ENCODE results near the gene IDH2.

Gene IDH2

DNA sequence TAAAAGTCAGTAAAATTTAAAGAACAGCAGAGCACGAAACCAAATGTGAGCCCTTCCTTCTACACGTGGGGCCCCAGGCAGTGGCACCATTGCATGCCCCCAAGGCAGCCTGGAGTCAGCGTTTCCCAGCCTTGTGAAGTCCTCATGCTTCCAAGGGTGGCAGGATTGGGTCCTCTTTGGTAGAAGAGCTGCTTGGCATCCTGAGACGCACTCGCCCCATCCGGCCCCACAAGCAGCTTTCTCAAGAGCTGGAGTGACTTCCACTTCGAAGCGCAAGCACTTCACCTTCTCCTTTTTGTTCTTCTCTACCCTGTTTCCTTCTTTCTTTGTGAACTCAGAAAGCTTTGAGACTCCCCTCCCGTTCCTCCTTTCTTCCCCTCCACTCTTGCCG is 66.4 kb downstream of the IDH2 start:
- ATAC-seq: no peak

DNA sequence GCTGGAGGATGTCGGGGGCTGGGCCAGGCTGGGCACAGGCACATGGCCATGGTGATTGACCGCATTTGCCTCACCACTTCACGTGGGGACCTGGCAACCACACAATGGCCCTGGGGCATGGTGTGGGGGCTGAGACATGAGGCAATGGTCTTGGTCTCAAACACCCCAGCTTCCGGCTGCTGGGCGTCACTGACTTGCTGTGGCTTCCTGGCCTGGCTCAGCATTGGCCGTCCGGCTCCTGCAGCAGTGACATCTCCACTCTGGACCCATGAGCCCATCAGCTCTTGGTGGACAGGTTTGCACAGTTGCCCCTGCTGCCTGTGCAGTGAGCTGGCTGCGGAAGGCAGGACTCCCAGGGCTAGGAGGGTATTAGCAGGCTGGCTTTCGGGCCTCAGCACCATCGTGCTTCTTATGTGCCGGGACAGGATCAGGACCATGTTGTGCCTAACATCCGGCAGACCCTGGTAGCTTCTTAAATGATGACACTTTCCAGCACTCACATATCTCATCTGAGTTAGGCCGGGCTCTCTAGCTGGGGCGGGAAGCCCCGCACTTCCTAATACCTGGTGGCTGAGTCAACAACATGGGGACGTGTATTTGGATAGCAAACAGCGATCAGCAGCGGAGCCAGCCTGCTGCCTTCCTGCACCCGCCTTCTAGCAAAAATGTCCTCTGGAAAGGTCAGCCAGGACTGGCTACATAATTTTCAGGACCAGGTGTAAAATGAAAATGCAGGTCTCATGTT is 67.0 kb downstream of the IDH2 start:
- TF ChIP-seq TOX (CRISPR knock-in tag; IDR thresholded peaks at IDR 0.05; ENCODE audit: borderline replicate concordance) (no peak), PPARA (CRISPR knock-in tag; IDR thresholded peaks at IDR 0.05; ENCODE audit: borderline replicate concordance) (no peak), CSDC2 (CRISPR knock-in tag; IDR thresholded peaks at IDR 0.05) (no peak), ZNF8 (CRISPR knock-in tag; IDR thresholded peaks at IDR 0.05) (no peak), TCF4 (CRISPR knock-in tag; IDR thresholded peaks at IDR 0.05; ENCODE audit: borderline replicate concordance) (no peak), GLIS3 (CRISPR knock-in tag; IDR thresholded peaks at IDR 0.05) (no peak), RARB (CRISPR knock-in tag; IDR thresholded peaks at IDR 0.05) (no peak), ESRRG (CRISPR knock-in tag; IDR thresholded peaks at IDR 0.05) (no peak), ZNF565 (CRISPR knock-in tag; conservative IDR thresholded peaks at IDR 0.05; ENCODE audit: low read depth) (no peak), ARNTL (CRISPR knock-in tag; IDR thresholded peaks at IDR 0.05; ENCODE audit: borderline replicate concordance, low read depth) (no peak), CSRNP3 (CRISPR knock-in tag; IDR thresholded peaks at IDR 0.05) (no peak), ZNF70 (CRISPR knock-in tag; IDR thresholded peaks at IDR 0.05) (no peak)
- ATAC-seq: peak; percentile 74

More for the DNA sequence above, 66.4 kb downstream of the IDH2 start:
- TF ChIP-seq CSDC2 (CRISPR knock-in tag; IDR thresholded peaks at IDR 0.05): no peak
- TF ChIP-seq SNAI2 (CRISPR knock-in tag; IDR thresholded peaks at IDR 0.05): no peak
- no peak for TF ChIP-seq ISL1 (CRISPR knock-in tag; IDR thresholded peaks at IDR 0.05)
- TF ChIP-seq RARB (CRISPR knock-in tag; IDR thresholded peaks at IDR 0.05): no peak
- no peak for TF ChIP-seq TOX (CRISPR knock-in tag; IDR thresholded peaks at IDR 0.05; ENCODE audit: borderline replicate concordance)
- no peak for TF ChIP-seq TCF4 (CRISPR knock-in tag; IDR thresholded peaks at IDR 0.05; ENCODE audit: borderline replicate concordance)
- no peak for TF ChIP-seq ZNF8 (CRISPR knock-in tag; IDR thresholded peaks at IDR 0.05)

DNA sequence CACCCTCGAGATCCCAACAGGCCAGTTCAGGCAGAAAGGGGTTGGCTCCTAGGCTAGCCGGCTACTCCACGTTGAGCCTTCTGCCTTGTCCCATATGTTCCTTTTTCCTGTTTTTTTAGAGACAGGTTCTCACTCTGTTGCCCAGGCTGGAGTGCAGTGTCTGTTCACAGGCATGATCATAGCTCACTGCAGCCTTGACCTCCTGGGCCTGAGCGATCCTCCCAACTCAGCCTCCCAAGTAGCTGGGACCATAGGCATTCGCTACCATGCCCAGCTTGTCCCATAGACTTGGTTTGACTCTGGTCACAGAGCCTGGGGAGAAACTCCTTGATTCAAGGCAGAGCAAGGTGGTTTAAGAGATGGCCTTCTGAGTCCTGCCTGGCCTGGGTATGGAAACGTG is 68.8 kb downstream of the IDH2 start:
- no peak for ATAC-seq
- TF ChIP-seq ISL1 (CRISPR knock-in tag; IDR thresholded peaks at IDR 0.05): no peak
- no peak for TF ChIP-seq ZFP30 (CRISPR knock-in tag; IDR thresholded peaks at IDR 0.05)
- no peak for TF ChIP-seq ZC3H10 (CRISPR knock-in tag; IDR thresholded peaks at IDR 0.05)
- TF ChIP-seq TCF4 (CRISPR knock-in tag; IDR thresholded peaks at IDR 0.05; ENCODE audit: borderline replicate concordance): no peak
